ENCODE measurements around the gene ME3.

The ME3 gene

DNA sequence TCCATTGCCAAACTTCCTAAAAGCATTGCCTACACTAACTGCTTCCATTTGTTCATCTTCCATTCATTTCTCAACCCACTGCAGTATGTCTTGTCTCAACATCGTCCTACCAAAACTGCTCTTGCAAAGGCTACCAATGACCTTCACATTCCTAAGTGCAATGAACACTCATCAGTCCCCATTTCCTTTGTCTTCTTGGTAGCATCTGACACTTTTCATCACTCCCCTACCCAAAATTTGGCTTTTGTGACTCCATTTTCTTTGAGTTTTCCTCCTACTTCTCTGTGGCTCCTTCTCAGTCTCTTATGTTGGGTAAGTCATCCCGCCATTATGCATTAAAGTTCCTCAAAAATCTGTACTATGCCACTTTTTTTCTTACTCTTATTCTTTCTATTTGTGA lies 162.3 kb downstream of the ME3 start:
- DNase-seq = no peak

DNA sequence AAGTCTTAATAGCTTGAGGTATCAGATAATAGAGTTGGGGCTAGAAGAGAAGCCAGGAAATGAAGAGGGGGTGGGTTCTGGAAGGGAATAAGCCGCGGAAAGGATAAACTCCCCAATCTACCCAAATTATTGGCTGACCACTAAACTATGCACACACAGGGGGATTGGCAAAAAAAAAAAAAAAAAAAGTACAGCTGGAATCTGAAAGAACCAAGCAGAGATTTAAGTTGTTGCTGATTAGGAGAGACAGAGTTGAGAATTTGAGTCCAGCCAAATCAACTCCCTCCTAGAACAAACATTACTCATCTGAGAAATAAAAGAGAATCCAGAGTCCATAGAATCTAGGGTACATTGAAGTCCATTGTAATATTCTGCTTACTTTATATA lies 162.8 kb downstream of the ME3 start:
- DNase-seq = no peak

DNA sequence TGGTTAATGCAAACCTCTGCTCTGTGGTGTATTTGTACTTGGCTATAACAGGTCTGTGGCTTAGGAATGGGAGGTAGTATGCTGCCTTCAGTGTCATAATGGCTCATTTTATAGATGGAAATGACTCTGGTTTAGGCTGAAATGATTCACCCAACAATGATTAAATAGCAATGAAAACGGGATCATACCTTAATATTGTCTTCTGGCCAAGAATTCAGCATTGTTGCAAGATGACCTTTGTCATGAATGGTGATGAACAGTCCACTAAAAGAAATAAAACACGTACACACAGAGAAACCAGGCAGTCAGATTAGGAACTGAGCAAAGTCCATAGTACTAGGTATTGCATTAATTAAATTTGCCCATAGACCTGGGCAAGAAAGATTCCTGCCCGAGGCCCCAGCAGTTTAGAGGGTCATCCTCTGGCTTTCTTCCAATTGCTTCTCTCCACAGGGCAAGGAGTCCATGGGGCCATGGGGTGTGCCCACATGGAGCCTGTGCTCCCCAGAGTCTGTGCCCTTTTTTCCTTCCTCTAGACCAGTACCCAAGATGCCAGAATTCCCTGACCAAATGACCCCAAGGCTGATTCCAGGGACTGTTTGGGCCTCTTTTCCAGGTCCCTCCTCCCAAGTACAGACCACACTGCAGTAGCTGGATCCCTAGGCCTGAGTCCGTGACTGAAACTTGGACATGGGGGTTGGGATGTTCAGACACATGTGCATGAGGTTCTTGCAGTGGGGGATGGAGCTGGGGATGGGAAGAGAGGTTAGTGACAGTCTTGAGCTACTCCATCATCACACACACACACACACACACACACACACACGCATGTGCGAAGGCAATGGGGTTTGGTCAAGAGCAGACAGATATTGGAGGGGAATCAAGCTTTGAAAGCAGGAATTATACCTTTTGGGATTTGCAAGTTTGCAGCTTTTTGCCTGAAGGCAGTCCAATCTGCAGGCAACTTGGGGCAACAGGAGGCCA lies 163.5 kb downstream of the ME3 start:
- DNase-seq = no peak

DNA sequence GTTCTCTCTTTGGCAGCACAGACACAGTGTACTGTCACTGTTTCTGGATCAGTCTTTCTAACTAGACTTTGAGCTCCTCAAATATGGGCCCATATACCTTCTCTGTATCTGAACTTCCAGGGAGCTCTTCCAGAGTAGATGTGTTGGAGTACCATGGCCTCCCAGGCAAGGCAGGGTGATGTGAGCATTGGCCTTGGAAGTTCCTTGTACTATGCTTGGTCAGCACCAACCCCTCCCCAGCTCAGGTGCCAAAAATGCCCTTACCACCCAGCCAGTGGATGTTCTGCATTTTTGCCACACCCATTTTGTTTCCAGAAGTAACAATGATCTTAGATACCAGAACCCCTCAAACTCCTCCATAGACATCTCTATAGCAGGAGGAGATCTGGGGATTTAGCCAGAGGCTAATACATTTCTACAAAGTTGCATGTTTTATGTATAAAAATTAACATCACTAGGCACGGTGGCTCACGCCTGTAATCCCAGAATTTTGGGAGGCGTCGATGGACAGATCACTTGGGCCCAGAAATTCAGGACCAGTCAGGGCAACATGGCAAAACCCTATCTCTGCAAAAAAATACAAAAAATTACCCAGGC lies 165.1 kb downstream of the ME3 start:
- DNase-seq = no peak

DNA sequence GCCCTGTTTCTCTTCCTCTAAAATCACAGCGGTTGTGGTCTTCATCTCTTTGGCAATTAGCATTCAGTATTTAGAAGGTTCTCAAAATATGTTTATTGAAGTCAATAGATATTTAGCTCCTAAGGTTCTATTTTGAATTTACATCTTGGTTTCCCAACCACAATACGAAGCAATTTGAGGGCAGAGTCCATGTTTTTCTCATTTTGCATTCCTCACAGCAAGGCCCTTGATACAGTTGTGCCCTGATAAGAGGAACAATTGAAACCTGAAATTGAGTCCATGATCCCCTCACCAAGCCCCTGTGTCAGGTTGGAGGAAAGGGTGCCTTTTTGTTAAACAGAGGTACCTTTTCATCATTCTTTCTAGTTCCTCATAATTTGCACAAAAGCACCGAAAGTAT lies 166.2 kb downstream of the ME3 start:
- DNase-seq = no peak

DNA sequence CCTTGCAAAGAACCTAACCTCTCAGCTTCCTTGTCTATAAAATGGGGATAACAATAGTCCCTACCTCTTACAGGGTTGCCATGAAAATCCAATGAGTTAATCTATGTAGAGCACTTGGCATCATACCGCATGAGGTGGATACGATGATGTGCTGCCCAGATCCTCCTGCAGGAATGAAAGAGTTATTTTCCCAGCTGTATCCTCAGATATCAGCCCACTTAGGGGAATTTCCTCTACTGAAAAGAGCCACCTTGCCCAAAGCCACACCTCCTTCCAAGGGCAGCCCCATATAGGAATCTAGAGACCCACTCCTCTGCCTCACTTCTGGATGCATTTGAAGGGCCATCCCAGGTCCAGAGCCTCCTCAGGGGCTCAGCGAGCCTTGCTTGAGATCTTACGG lies 169.3 kb downstream of the ME3 start:
- DNase-seq = no peak

DNA sequence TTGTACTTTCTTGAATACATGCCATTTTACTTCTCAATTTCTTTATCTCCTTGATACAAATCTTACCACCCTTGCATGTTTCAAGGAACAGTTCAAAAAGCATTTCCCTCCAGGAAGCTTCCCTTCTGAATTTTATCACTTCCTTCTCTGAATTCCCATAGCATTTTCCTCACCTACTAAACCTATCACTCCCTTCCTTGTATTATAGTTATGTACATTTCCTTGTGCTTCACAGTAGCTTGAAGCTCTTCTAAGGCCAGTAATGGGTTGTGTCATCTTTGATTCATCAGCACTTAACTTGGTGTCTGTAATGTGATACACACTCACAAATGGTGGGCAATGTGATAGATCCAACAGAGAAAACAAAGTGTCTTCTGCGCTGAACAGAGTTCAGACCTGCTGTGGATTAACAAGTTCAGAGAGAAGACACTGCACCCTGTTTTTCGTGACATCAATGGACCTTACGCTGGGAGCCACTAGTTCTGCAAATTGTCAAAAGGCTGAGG lies 170.2 kb downstream of the ME3 start:
- DNase-seq = no peak

DNA sequence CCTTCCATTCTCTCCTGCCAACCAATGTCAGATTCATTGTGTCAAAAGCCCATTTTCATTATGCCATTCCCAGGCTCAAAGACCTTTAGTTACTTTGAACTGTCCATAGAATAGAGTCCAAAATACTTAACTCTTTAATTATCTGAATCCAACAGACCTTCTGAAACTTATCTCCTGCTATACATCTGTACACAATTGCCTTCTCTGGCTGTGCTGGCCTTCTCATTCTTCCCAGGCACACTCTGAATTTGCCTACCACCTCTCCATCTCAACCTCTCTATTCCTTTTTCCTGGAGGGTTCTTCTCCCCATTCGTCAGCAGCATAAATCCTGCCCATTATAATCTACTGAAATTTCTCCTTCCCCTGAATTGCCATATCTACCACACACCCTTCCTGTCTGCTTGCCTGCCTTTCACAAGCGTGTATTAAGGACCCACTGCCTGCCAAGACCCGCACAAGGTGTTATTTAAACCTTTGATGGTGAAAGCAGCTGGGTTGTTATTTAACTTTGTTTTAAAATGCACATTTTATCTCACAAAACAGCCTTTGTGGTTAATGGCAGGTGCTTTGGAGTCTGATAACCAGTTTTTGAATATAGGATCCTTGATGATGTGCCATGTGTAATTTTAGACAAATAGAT lies 171.8 kb downstream of the ME3 start:
- no peak for DNase-seq

DNA sequence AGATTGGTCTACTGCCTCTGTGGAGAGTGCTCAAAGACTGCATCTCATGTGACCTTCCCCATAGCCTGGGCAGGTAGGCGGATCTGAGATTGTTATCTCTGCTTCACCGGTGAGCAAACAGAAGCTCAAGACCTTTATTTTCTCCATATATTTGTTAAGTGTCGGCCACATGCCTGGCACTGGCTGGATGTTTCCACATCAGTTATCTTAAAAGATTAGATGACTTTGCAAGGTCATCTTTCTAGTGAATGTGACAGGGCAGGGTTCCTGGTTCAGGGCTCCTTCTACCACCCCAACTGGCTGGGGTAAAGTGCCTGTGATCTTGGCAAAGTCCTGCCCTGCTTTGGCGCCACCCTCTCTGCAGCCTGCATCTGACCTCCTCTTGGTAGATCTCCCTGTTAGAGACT lies 172.7 kb downstream of the ME3 start:
- no peak for DNase-seq

DNA sequence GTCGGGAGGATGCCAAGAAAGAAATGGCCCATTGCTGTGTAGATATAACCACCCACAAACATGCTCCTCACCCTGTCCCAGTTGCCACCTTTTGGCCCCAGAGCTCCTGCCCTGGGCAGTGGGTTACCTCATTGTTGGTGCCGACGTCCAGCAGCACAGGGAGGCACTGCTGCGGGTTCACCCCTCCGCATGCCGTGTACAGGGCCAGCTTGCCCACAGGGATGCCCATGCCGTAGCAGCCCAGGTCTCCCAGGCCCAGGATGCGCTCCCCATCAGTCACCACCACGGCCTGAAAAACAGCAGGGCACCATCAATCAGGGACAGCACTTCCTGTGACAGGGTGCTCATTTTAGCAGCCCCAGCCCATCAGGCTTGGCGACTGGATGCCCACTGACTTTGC lies 174.6 kb downstream of the ME3 start:
- DNase-seq = no peak

DNA sequence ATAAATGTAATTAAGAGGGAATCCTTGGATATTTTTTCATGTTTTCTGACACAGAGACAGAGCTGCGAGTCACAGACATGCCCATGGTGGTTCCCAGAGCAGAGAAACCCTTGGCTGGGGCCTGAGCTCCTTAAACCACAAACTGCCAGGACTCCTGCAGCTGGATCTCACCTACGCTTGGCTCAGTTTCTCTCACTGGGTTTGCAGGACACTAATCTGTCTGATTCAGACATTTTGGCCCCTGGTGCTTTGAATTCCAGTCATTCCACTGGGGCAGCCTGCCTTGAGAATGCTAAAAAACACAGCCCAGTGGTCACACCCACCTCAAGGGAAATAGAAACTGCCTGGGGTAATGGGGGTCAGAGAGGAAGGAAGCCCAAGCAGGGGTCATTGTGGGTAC lies 175.1 kb downstream of the ME3 start:
- DNase-seq = no peak

DNA sequence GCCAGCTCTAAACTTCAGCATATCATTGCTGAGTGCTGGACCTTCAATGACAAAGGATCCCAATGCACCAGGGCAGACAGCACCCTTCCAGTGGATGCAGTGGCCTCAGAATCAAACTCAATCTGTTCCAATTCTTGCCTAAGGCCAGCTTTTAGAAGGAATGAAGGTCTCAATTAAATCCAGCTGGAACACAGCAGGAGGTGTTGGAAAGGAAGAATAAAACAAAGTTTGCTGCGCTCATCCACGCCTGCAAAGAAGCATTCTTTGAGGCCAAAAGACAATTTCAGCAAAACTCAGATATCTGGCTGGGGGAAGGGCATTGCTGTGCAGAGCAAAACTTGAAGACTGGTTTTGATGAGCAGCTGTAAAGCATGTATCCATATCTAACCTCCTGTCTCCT lies 177.1 kb downstream of the ME3 start:
- DNase-seq = no peak

DNA sequence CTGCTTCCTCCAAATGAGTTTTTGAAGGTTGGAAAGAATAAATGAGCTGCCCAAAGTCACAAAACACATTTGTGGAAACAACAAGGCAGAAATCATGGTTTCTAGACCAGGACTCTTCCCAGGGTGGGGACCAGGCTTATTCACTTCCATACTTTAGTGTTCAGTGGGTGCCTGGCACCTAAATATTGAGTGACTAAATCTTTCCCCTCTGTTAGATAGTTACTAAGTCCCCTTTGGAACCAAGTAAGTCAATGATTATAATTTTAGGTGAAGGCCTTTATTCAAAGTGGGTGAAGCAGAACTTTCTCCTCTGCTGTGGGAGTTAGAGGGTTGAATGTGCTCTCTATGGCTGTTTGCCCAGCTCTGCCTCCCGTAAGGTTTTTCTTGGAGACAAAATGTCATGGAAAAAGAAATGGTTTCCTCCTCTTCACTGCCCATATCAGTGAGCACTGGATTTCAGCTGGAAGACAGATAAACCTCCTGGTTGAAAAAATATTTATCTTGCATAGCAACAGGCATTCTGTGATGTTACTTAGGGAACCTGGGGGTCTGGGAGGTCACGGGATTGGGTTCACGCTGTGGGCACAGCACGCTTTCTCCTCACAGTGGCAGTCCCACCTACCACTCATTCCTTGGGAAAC lies 179.9 kb downstream of the ME3 start:
- no peak for DNase-seq

DNA sequence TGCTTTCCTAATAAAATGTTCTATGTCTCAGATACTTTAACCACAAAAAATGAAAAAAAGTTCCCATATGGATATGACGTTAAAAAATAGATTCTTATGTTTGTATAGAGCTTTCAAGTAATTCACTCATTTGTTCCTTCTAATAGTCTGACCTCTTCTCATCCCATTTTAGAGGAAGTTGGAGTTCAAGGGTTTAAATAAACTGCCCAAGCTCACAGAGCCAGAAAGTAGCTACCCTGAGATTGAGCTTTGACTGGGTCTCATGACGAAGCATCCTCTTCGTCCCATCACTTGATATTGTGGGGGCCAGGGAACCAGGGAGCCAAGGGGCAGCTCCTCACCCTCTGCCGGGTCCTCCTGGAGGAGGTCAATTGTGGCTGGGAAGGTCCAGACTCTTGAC lies 181.4 kb downstream of the ME3 start:
- no peak for DNase-seq

DNA sequence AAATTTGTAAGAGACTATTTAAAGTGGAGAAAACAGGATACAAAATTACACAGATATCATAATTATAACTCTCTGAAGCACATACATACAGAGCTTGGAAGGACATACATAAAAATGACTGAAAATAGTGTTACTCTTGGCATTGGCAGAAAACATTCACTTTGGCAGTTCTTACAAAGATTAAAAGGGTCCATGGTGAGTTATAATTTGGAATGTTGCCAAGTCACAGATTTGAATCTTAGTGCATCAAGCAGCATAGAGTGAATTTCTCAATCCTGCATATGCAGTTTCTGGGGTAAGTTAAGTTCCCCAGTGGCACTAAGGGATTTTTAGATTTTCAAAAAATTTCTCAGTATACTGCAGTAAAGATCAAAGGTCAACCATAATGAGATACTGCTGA lies 181.8 kb downstream of the ME3 start:
- no peak for DNase-seq

DNA sequence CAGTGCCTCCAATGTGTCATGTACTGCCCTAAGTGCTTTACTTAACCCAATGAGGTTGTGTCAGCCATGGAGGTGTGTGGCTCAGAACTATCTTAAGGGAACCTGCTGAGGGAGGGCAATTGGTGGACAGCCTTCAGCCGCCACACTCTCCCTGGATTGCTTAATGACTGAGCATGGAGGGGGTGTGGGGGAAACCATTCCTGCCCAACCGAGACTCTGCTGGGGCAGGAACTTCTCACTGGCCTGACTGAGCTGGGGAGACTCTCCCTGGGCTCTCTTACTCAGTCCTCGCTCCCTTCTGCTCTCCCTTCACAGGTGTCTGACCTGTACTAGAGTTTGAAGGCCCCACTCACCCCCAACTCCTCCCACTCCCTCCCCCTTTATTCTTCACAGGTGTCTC lies 183.0 kb downstream of the ME3 start:
- DNase-seq = no peak

DNA sequence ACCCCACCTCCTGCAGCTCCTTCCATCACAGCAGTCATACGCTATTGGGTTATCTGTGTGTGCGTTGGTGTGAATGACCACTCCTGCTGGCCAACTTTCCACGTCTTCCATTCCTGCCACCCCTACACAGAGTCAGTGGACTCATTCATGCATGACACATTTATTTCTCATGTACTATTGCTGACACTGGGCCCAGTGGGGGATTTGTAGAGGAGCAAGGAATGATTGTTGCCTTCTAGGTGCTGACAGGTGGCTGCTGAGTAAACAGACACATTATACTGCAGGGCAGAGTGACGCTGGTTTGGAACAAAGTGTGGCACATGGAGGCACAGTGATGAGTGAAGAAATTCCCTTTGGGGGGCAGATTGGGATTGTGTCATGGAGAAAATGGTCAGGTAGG lies 183.9 kb downstream of the ME3 start:
- no peak for DNase-seq

DNA sequence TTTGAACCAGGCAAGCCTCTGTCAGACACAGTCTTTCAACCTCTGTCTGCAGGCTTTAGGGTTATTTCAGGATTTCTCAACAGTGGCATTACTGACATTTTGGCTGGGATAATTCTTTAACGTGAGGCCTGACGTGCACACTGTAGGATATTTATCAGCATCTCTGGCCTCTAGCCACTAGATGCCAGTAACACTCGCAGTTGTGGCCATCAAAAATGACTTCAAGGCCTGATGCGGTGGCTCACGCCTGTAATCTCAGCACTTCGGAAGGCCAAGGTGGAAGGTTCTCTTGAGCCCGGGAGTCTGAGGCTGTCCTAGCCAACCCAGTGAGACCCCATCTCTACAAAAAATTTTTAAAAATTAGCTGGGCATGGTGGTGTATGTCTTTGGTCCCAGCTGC lies 184.7 kb downstream of the ME3 start:
- no peak for DNase-seq

DNA sequence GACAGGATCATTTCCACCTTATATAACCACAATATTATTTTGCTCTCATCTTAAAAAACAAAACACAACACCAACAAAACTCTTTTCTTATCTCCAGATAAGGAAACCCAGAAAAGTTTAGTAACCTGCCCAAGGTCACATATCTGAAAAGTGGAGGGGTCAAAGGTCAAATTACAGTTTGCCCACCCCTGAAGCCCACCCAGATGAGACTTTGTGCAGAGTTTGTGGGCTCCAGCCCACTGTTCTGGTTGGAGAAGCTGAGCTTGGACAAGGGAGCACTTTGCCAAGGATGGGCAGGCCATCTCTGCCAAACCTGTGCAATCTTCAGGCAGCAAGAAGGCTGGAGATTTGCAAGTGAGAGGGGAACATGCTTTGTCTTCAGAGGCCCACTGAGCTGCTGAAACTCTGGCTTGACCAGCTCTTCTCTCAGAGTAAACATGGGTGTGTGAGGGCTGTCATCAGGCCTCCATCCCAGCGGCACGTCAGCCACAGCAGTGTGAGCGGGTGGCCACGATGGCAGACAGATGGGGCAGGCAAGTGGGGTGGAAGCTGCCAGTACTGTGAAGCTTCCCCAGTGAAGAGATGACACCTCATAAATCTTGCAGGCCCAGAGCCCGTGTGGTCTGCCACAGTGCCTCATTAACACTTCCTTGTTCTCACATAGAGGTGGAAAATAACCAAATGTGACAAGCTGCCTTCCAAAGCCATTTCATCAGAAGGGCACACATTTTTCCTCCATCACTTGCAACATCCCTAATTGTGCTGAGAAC lies 186.0 kb downstream of the ME3 start:
- peak; percentile 38 to 42 for DNase-seq

DNA sequence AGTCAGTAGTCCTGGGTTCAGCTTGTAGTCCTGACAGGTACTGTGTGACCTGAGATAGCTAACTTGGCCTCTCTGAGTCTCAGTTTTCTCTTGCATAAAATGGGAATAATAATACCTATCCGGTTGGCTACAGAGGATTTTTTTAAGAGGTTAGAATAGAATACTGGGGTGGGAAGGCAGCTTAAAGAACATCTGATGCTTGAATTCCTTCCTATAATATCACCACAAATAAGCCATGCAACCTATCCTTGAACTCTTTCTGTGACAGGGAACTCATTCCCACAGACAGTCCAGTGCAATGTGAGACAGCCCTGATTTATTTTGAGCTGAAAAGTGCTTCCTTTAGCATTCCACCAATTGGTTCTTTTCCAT lies 187.6 kb downstream of the ME3 start:
- no peak for DNase-seq

DNA sequence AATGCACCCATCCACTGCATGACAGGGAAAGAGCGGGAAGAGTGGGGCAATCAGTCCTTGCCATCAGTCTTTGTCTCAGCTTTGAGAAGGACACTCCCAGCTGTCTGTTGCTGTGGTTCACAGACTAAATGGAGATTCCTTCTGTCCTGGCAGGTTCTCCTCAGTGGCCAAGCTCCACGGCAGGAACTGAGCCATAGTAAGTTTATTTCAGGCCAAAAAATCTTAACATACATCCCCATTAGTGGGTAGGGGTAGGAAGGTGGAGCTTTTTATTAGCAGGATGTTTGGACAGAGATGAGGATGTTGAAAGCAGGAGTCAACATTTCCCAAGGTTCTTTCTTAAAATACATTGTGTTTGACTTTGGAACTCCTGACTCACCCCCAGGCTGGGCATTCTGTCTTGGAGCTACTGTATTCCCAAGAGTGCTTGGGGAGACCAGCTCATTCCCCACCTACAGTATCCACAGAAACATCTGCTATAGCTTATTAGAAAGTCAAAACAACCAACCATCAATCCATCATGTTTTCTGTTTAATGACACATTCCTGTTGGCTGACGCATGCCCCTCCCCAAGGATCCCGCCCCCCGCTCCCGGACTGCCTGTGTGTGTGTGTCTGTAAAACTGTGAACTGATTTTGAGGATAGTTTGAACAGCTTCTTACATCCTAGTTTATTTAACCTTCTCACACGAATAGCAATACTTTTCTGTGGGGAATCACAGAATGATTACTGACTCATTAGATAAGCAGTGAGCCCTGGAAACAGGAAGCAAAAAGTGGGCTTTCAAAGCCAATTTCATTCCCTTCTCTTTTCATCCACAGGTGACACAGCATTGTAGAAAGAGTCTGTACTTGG lies 188.2 kb downstream of the ME3 start:
- DNase-seq = no peak

DNA sequence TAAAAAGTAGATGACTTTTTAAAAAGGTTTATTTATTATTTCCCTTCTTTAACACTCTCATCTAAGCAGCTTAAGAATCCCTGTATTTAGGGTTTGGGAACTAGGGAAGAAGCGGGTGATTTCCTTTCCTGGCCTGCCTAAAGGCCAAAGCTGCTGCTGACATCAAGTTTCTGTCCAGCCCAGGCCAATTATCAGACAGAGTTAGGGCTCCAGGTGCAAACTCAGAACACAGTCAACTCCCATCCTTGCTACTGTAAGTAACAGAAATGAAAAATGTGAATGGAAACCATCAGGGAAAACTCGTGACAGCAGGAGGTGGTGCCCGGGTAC lies 188.8 kb downstream of the ME3 start:
- DNase-seq = no peak
